Common myeloid progenitor, CD34-positive (primary cell): ENCODE results near the gene CLDN6.
"Not testable (repeated sequence)": the region's sequence is repeated elsewhere in the genome, so short reads cannot be mapped to it uniquely, and the experiment has no call there.

Source experiments
- CTCF ChIA-PET: fragments of 350-600 bp; sonication (Branson Sonifier 250); formaldehyde crosslinking; loops from one replicate; lab custom pipeline; 2021; ENCODE audit warnings: antibody characterized with exemption; lab: Charles Lee
- POLR2A ChIA-PET: fragments of 350-600 bp; sonication (Branson Sonifier 250); formaldehyde crosslinking; loops from one replicate; lab custom pipeline; 2021; ENCODE audit warnings: antibody characterized with exemption; lab: Charles Lee
- DNase-seq, 3 donors: peaks; one replicate each; pipeline versions ENCODE4 v3.0.0 to v3.0.0-alpha.2; 2013
- H3K27ac ChIP-seq, 2 experiments: 1 replicate in 1 of 2; 2 replicates in 1 of 2; pipeline ENCODE4 v1.7.0; 2013; ENCODE audit warnings: inconsistent platforms in 2 of 2, low read length in 2 of 2, mild to moderate bottlenecking in 2 of 2, low read depth in 1 of 2, moderate library complexity in 1 of 2; ENCODE audit not compliant: severe bottlenecking in 2 of 2, insufficient read depth in 1 of 2, poor library complexity in 1 of 2
- H3K27me3 ChIP-seq, 5 experiments: replicated peaks in 2 of 5; 1 replicate in 3 of 5; 2 replicates in 2 of 5; pipeline versions ENCODE4 v1.6.1 to v1.7.0; 2013; ENCODE audit warnings: low read length in 4 of 5, mild to moderate bottlenecking in 2 of 5, moderate library complexity in 2 of 5, inconsistent platforms in 1 of 5; ENCODE audit not compliant: insufficient read depth in 5 of 5, control insufficient read depth in 4 of 5
- H3K36me3 ChIP-seq, 4 experiments: 1 replicate in 2 of 4; 2 replicates in 2 of 4; pipeline versions ENCODE4 v1.6.1 to v1.7.0; 2013; ENCODE audit warnings: low read length in 3 of 4, control low read depth in 1 of 4, mild to moderate bottlenecking in 1 of 4; ENCODE audit not compliant: control insufficient read depth in 4 of 4, insufficient read depth in 4 of 4
- H3K4me1 ChIP-seq, 4 experiments: 1 replicate in 3 of 4; 2 replicates in 1 of 4; pipeline versions ENCODE4 v1.6.1 to v1.7.1; 2013; ENCODE audit warnings: low read length in 3 of 4, mild to moderate bottlenecking in 3 of 4, control low read depth in 1 of 4, inconsistent platforms in 1 of 4, moderate library complexity in 1 of 4; ENCODE audit not compliant: control insufficient read depth in 4 of 4, insufficient read depth in 4 of 4; ENCODE audit errors: control extremely low read depth in 1 of 4
- H3K4me3 ChIP-seq, 7 experiments: 1 replicate in 4 of 7; 2 replicates in 3 of 7; pipeline versions ENCODE4 v1.5.1 to v1.7.0; 2013; ENCODE audit warnings: mild to moderate bottlenecking in 7 of 7, low read length in 6 of 7, moderate library complexity in 6 of 7, inconsistent platforms in 2 of 7, low read depth in 2 of 7, control low read depth in 1 of 7; ENCODE audit not compliant: insufficient read depth in 4 of 7, control insufficient read depth in 1 of 7; ENCODE audit errors: extremely low read depth in 1 of 7
- H3K9me3 ChIP-seq, 5 experiments: 1 replicate in 4 of 5; 2 replicates in 1 of 5; pipeline versions ENCODE4 v1.6.1 to v1.7.1; 2013; ENCODE audit warnings: low read length in 4 of 5, mild to moderate bottlenecking in 2 of 5, inconsistent platforms in 1 of 5, low read depth in 1 of 5, moderate library complexity in 1 of 5; ENCODE audit not compliant: control insufficient read depth in 4 of 5, insufficient read depth in 2 of 5; ENCODE audit errors: control extremely low read depth in 1 of 5
- WGBS: methylation state at CpG from one replicate; pipeline ENCODE4 v1.1.5; 2013; ENCODE audit not compliant: insufficient coverage; 5-methylcytosine and 5-hydroxymethylcytosine counted together

CLDN6 gene

DNA sequence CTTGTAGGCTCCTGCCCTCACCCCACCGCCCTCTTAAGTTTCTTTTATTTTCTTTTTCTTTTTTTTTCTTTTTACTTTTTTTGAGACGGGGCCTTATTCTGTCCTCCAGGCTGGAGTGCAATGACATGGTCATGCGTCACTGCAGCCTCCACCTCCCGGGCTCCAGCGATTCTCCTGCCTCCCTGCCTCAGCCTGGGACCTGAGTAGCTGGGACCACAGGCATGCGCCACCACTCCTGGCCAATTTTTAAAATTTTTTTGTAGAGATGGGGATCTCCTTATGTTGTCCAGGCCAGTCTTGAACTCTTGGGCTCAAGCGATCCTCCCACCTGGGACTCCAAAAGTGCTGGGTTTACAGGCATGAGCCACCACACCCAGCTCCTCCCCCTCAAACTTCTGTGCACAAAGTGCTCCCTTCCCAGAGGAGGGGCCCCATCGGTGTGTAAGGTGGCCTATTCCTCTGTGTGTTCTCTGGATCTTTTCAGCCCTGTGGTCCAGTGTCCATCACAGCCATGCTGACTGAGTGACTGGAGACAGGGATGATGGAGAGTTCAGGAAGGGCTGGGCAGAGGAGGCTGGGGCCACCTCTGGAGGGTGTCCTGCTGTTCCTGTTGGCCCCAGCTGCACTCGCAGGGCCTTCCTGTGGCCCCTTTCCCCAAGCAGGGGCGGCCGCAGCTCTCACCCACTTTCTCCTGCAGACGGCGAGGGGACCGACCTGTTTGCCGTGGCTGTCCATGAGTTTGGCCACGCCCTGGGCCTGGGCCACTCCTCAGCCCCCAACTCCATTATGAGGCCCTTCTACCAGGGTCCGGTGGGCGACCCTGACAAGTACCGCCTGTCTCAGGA, 38.6 kb upstream of the CLDN6 start:
- H3K4me3 ChIP-seq: no peak overlapping the region
- ChIA-PET CTCF (interaction anchor here (0.9 to 6.6 kb wide), 5 partner anchors 19 to 75 kb away, joined by 3 to 82 read pairs (median 5); partner anchors contain the start of gene ZNF213), POLR2A (no interaction called here)
- H3K36me3 ChIP-seq: peaks cover 0 to 3% (median 0%) of the 10 kb centered on the region in 4 experiments
- peaks cover 0 to 11% (median 1%) of the 10 kb centered on the region in 5 experiments for H3K27me3 ChIP-seq
- 94% methylated on average over 17 of the region's 19 CpGs for WGBS
- no peak overlapping the region for H3K27ac ChIP-seq
- DNase-seq: no peak
- H3K9me3 ChIP-seq: no peaks in the 10 kb centered on the region
- peaks cover 2 to 65% (median 50%) of the 10 kb centered on the region in 4 experiments for H3K4me1 ChIP-seq

GRCh38 chr16:3055734-3056115, 37.7 kb upstream of the CLDN6 start:
- CTCF ChIA-PET: interaction anchor here (0.9 to 6.6 kb wide), 6 partner anchors 16 to 76 kb away, joined by 3 to 82 read pairs (median 4); partner anchors contain the start of gene ZNF213
- Histone ChIP-seq H3K27me3 (peaks cover 0 to 19% (median 4%) of the 10 kb centered on the region in 5 experiments), H3K4me1 (peaks cover 2 to 73% (median 55%) of the 10 kb centered on the region in 4 experiments)
- 94% methylated on average over 8 of the region's 9 CpGs for WGBS
- DNase-seq, H3K27ac ChIP-seq, H3K36me3 ChIP-seq, H3K4me3 ChIP-seq, POLR2A ChIA-PET, H3K9me3 ChIP-seq: not testable (repeated sequence)

- Histone ChIP-seq H3K4me1 (peaks cover 2 to 73% (median 55%) of the 10 kb centered on the region in 4 experiments), H3K9me3 (no peaks in the 10 kb centered on the region), H3K27ac (no peak overlapping the region), H3K36me3 (peaks cover 0 to 3% (median 0%) of the 10 kb centered on the region in 4 experiments), H3K27me3 (peaks cover 0 to 25% (median 4%) of the 10 kb centered on the region in 5 experiments), H3K4me3 (no peak overlapping the region)
- 61% methylated on average over 14 of the region's 17 CpGs for WGBS
- ChIA-PET POLR2A (interaction anchor here (0.8 kb wide), 1 partner anchor 65 kb away, joined by 3 read pairs; no protein-coding TSS in a partner anchor), CTCF (interaction anchor here (0.7 to 6.6 kb wide), 6 partner anchors 16 to 76 kb away, joined by 3 to 82 read pairs (median 4); partner anchors contain the start of gene ZNF213)
- DNase-seq: peak in 2 of 3 donors; percentile 76 to 82
Observed at GRCh38 chr16:3054965-3055733, 37.2 kb upstream of the CLDN6 start.

DNA sequence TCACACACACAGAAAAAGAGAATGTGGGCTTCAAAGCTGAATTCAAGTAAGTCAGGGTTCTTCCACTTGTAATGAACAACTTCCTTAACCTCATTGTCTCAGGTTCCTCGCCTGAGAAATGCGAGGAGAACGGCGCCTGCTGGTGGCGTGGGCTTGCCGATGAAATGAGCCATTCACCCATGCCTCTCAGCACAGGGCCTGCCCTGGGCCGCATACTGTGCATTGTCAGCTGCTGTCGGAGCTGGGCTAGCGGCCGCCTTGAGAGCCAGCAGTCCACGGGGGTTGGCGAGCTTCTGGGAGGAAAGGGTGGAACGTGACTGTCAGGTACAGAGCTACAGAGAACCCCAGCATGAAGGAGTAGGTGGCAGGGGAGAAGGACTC, 35.3 kb upstream of the CLDN6 start:
- H3K9me3 ChIP-seq, POLR2A ChIA-PET, H3K27ac ChIP-seq, H3K36me3 ChIP-seq, DNase-seq, H3K4me3 ChIP-seq, CTCF ChIA-PET: not testable (repeated sequence)
- Histone ChIP-seq H3K27me3 (peaks cover 0 to 42% (median 7%) of the 10 kb centered on the region in 5 experiments), H3K4me1 (peaks cover 2 to 69% (median 44%) of the 10 kb centered on the region in 4 experiments)
- WGBS: 75% methylated on average over 4 of the region's 13 CpGs

GRCh38 chr16:3052571-3053329, 34.8 kb upstream of the CLDN6 start:
- DNase-seq, POLR2A ChIA-PET, H3K36me3 ChIP-seq, H3K27ac ChIP-seq, H3K9me3 ChIP-seq, H3K4me3 ChIP-seq: not testable (repeated sequence)
- CTCF ChIA-PET: interaction anchor here (1.8 to 6.6 kb wide), 2 partner anchors 10 to 20 kb away, joined by 4 to 98 read pairs; no protein-coding TSS in a partner anchor
- H3K27me3 ChIP-seq: peaks cover 0 to 48% (median 9%) of the 10 kb centered on the region in 5 experiments
- peaks cover 2 to 66% (median 39%) of the 10 kb centered on the region in 4 experiments for H3K4me1 ChIP-seq
- no CpG with 5 or more reads among the region's 12 CpGs for WGBS

DNA sequence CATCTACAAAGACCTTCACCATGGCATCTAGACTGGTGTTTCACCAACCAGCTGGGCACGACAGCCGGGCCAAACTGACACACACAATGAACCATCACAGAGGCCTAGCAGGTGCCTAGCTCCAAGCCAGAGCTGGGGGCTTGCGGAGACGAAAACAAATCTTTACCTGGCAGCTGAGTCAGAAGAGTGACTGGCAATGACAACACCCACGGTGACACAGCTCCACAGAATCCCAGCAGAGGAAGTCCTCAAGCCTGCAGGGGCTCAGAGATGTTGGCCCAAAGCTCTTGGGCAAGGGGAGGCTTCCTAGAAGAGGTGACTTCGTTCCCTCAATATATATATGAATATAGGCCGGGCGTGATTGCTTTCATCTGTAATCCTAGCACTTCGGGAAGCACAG, 33.5 kb upstream of the CLDN6 start:
- CTCF ChIA-PET: interaction anchor here (0.6 to 6.6 kb wide), 10 partner anchors 8 to 76 kb away, joined by 3 to 98 read pairs (median 4); no protein-coding TSS in a partner anchor
- DNase-seq: peak in 2 of 3 donors; percentile 53 to 60
- peaks cover 2 to 58% (median 35%) of the 10 kb centered on the region in 4 experiments for H3K4me1 ChIP-seq

More for the DNA sequence above, 33.5 kb upstream of the CLDN6 start:
- H3K27me3 ChIP-seq: peaks cover 0 to 55% (median 16%) of the 10 kb centered on the region in 5 experiments
- POLR2A ChIA-PET: interaction anchor here (1.2 kb wide), 1 partner anchor 18 kb away, joined by 9 read pairs; no protein-coding TSS in a partner anchor
- peaks cover 0 to 3% (median 0%) of the 10 kb centered on the region in 4 experiments for H3K36me3 ChIP-seq
- no peak overlapping the region for H3K27ac ChIP-seq
- no peak overlapping the region for H3K4me3 ChIP-seq
- 52% methylated on average over 5 of the region's 9 CpGs for WGBS
- no peaks in the 10 kb centered on the region for H3K9me3 ChIP-seq
